ENCODE results near the gene SRP54.
"Not testable (repeated sequence)": the region's sequence is repeated elsewhere in the genome, so short reads cannot be mapped to it uniquely, and the experiment has no call there.

SRP54 gene

GRCh38 chr14:34985740-34986139 is 2.9 kb downstream of the SRP54 start:
- no peak for DNase-seq

GRCh38 chr14:34987180-34987579 is 4.4 kb downstream of the SRP54 start:
- DNase-seq: no peak

DNA sequence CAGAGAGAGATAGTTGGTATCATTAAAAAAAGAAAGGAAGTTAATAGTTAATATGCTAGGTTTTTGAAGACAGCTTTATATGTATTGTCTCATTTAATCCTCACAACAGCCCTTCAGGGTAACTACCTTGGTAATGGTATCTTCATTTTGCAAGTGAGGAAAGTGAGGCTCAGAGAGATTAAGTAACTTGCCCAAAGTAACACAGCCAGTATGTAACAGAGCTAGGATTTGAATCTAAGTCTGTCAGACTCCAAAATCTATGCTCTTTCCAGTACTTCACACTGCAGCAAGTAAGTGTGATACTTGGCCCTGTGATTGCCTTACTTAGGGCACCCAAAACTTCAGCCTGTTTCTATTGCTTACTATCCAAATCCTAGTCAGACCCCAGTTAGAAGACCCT is 7.0 kb downstream of the SRP54 start:
- no peak for DNase-seq

GRCh38 chr14:34993426-34993825 is 10.6 kb downstream of the SRP54 start:
- DNase-seq: no peak

- no peak for DNase-seq
These were observed 11.9 kb downstream of the SRP54 start for GRCh38 chr14:34994668-34995067.

DNA sequence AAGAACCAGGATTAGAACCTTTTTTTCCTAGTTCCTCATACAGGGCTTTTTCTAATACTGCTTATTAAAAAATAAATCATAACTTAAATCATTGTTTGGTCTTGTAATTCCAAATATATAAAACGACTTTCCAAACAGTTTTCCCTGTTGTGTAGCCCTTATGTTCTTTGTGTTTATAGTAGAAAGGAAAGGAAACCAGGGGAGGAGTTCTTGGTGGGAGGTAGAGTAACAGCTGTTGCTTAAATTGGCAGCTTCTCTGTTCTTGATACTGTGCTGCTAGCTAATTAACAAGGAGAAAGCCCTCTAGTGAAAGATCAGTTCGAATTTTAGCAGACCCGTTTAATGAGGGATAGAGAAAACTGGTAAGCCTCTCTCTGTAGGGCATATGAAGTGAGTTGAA is 15.0 kb downstream of the SRP54 start:
- no peak for DNase-seq

DNA sequence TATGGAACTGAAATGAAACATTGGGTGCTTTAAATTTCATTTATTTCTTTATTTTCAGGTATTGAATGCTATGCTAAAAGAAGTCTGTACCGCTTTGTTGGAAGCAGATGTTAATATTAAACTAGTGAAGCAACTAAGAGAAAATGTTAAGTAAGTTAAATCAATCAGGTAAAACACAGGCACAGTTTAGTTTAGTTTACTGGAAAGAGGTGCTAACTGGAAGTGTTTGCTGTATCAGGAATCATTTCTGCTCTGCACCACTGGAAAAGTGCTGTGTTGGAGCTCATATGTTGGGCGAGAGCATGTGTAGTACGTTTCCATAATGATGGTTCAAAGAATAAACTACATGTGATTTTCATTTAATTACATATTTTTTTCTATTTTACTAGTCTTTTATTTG is 16.7 kb downstream of the SRP54 start:
- DNase-seq: no peak

DNA sequence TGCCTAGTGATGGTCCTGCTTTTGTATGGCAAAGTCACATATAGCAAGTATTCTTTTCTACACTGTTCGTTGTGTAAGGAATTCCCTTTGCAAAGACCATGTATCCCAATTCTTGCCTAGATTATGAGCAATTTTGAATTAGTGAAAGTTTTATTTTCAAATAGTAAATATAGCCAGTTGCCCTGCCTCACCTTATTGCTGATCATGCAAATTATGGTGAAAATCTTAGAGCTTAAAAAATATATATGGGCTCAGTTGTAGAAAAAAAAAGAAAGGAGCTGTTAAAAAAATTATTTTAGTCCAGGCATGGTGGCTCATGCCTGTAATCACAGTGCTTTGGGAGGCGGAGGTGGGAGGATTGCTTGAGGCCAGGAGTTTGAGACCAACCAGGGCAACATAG is 18.8 kb downstream of the SRP54 start:
- no peak for DNase-seq

DNA sequence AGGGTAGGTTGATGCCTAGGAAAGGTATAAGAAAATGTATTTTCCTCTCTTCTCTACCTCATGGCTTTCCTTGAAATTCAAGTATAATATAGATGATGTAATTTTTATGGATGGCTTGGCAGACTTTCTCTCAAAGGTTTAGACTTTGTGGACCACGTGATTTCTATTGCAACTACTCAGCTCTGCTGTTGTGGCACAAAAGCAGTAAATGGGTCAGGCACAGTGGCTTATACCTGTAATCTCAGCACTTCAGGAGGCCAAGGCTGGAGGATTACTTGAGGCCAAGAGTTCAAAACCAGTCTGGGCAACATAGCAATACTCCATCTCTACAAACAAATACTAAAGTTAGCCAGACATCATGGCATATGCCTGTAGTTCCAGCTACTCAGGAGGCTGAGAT is 22.0 kb downstream of the SRP54 start:
- no peak for DNase-seq

GRCh38 chr14:35016568-35016967 is 33.8 kb downstream of the SRP54 start:
- DNase-seq: no peak

DNA sequence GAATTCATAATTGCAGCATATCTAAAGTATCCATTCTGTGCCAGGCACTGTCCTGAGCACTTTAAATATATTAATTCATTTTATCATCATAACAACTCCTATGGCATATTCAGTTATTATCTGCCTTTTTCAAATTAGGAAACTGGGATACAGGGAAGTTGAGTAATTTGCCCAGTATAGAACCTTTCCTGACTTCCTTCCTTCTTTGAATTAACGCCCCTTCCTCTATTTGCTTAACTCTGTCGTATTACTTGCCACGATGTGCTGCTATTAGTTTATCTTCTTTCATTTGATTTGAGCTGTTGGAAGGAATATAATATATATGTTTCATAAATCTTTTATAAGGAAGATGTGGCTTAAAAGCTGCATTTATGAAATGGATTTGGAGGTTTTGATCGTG is 37.9 kb downstream of the SRP54 start:
- DNase-seq: no peak

- DNase-seq: no peak
These were observed 45.6 kb downstream of the SRP54 start for GRCh38 chr14:35028435-35028834.

GRCh38 chr14:35032562-35032961 is 49.8 kb downstream of the SRP54 start:
- DNase-seq: no peak

DNA sequence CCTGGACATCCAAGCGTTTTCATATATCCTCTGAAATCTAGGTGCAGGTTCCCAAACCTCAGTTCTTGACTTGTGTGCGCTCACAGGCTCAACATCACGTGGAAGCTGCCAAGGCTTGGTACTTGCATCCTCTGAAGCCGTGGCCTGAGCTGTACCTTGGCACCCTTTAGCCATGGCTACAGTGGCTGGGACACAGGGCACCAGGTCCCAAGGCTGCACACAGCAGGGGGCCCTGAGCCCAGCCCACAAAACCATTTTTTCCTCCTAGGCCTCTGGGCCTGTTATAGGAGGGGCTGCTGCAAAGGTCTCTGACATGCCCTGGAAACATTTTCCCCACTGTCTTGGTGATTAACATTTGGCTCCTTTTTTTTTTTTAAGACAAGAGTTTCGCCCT is 51.6 kb downstream of the SRP54 start:
- DNase-seq: no peak

DNA sequence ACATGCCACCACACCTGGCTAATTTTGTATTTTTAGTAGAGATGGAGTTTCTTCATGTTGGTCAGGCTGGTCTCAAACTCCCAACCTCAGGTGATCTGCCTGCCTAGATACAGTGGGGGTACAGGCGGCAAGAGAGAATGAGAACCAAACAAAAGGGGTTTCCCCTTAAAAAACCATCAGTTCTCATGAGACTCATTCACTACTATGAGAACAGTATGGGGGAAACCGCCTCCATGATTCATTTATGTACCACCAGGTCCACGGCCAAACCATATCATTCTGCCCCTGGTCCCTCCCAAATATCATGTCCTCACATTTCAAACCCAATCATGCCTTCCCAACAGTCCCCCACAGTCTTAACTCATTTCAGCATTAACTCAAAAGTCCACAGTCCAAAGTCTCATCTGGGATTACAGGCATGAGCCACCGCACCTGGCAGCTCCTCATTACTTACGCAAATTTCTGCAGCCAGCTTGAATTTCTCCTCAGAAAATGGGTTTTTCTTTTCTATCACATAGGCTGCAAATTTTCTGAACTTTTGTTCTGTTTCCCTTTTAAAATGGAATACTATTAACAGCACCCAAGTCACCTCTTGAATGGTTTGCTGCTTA is 52.3 kb downstream of the SRP54 start:
- DNase-seq: not testable (repeated sequence)

DNA sequence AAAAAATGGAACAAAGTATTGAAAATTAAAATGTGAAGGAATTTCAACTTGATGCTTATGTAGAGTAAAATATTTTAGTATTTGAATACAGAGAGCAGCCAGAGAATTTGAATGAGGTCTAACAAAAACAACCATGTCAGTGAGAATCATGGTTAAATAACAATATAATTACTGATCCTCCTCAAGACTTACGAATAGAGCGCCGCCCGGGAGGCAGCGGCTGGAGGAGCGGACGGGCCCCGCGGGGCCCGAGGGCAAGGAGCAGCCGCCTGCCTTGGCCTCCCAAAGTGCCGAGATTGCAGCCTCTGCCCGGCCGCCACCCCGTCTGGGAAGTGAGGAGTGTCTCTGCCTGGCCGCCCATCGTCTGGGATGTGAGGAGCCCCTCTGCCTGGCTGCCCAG is 55.5 kb downstream of the SRP54 start:
- not testable (repeated sequence) for DNase-seq

DNA sequence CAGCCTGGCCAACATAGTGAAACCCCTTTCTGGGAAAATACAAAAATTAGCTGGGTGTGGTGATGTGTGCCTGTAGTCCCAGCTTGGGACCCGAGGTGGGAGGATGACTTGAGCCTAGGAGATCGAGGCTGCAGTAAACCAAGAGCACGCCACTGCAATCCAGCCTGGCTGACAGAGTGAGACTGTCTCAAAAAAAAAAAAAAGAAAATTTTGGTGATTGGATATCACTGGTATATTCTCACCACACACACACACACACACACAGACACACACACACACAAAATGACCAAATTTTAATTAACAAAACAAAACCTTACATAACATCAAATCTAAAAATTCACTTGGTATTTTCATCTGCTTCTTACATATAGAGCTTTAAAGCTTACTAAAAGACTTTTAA is 59.8 kb downstream of the SRP54 start:
- no peak for DNase-seq

DNA sequence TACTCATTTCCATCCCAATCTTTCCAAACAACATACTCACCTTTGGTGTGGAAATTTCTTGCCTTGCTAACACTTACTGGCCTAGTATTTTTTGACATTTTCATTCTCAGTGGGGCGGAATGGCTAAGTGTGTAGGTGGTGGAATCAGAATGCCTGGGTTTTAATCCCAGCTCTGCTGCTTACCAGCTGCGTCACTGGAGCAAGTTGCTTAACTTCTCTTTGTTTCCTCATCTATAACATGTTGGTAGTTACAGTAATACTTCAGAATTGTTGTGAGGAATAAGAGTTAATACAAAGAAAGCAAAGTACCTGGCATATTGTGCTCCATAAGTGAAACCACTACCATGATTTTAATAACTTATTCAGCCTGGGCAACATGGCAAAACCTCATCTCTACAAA is 60.3 kb downstream of the SRP54 start:
- no peak for DNase-seq

GRCh38 chr14:35044939-35045797 is 62.4 kb downstream of the SRP54 start:
- DNase-seq: no peak

DNA sequence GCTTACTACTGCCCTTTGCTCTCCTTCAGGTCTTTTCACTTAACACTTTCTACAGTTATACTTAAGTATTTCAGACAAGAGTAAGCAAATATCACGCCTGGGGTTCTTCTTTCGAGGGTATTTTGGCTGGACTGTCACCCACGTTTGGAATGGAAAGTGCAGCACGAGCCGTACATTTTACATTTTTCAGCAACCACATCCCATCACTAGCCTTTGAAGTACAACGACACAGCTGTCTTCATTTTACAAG is 62.9 kb downstream of the SRP54 start:
- DNase-seq: no peak

GRCh38 chr14:35046048-35046750 is 63.4 kb downstream of the SRP54 start, which contains the start of gene FAM177A1:
Gene FAM177A1 (plus strand): TSS chr14:35046272. CDS start chr14:35046464, 192 bp downstream.
- peak; percentile 99 for DNase-seq

DNA sequence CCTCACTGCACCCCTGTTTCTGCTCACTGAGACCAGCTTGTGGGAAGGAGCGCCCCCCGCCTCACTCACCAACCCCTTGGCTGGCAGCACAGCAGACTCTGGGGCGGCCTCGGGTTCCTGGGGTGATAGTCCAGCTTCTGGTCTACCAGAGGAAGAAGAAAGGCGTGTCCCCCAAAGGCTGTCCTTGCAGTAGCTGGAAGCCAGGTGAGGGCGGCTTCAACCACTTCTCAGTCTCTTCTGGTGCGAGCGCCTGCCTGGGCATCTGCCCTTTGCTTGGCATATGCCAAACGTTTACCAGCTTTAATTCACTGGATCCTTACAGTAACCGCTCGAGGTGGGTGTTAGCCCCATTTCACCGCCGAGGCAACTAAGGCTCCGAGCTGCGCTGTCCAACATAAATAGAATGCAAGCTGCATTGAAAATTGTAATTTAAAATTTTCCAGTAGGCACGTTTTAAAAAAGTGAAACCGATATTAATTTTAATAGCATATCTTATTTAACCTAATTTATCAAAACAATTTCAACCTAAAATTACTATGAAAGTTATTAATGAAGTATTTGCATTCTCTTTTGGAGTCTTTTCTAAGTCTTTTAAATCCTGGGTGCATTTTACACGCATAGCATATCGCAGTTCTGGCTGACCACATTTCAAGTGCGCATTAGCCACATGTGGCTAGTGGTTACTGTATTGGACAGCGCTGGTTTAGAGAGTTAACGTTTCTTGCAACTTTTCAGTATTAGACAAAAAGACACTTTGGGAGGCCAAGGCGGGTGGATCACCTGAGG is 64.2 kb downstream of the SRP54 start:
- DNase-seq: no peak

DNA sequence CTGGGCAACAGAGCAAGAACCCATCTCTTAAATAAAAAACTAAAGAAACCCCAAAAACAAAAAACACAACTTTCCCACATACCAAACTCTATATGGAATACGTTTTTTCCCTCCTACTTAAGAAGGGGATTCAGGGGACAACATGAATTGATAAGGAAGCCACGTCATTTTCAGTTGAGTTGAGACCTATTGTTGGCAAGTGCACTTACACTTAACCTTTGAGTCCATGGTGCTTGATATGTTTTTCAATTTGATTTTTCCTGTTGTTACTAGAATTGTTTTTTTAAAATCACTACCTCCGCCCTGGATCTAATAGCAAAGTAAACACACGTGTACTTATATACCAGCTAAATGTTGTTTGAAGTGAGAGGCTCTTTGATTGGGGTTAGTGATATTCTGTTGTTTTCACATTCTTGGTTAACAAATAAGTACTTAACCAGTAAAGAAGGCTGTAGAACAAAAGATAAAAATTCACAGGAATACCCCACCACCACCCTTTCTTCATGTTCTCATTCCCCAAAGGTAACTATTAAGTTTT is 65.3 kb downstream of the SRP54 start:
- no peak for DNase-seq
